ENCODE data around the gene DVL3. TPM values are rescaled to one million over a fixed set of nuclear protein-coding genes. Genes with fewer than 3 reads are reported as not detected.
A peak's percentile ranks its signal among the peaks of the same experiment; 100 is the strongest.

Gene DVL3
- total and polyA plus RNA-seq, 10 of the 15 experiments (the other 5 are each of a cell fraction or from before 2014, with no cell fraction given), result 2.2 to 39.7 (median 14.5) TPM

DNA sequence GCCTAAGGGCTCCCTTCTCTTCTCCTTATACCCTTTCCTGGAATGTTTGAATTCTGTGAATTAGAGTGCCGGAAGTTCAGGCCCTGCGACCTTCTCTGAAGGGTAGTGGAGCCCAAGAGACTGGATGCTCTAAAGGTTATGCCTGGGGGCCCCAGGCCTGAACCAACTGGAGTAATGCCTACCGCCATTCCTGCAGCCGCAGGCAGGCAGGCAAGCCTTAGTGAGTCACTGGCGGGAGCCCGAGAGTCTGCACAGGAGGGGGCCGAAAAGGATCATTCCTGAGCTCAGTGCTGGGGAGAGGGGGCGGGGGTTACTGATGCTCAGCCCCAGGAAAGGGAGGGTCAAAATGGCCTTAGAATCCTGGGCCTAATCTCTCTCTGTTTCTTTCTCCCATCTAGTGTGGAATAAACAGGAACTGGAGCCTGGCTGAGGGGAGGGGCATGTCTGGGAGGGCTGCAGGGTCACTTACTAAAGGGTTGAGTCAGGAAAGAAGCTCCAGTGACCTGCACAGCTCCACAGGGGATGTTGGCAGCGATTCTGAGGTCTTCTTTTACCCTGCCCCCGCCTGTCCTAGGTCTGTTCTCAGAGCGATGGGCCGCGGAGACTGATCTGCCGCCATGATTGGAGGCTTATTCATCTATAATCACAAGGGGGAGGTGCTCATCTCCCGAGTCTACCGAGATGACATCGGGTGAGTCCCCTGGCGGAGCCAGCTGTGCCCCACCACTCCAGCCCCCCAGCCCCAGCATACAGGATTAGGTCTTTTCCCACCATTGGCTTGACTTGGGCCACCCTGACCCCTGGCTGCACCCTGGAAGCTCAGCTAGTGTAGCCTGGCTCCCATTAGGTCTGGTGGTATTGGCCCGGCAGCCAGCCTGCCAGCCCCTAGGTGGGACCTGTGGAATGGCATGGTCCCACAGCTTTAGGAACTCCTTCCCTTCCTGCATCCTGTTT is 21.5 kb downstream of the DVL3 start:
- 88% methylated on average over 19 of the region's 19 CpGs for WGBS (ENCODE audit: insufficient coverage, insufficient replicate concordance, low lambda C conversion rate, missing lambda C conversion rate)
- BruUV-seq (replicated peaks), result no TSS peak
- RAD21 ChIA-PET (ENCODE audit: unreplicated experiment), result interaction anchor here (0.7 to 1.3 kb wide), 2 partner anchors 10 to 21 kb away, joined by 3 read pairs; partner anchors contain the start of gene ABCF3
- Histone ChIP-seq H4K20me1 (ENCODE audit: control insufficient read depth, insufficient read depth) (no peaks in the 10 kb centered on the region), H3K4me2 (ENCODE audit: control insufficient read depth, insufficient read depth) (peak overlapping the region; percentile 91), H3K36me3 (ENCODE audit: control insufficient read depth in 2 of 2, insufficient read depth in 2 of 2, low read length in 1 of 2) (peaks cover 13 to 27% of the 10 kb centered on the region in 2 experiments), H3K9ac (ENCODE audit: control insufficient read depth, insufficient read depth, low read length) (peak overlapping the region; percentile 93; the same call in 1 of the 2 replicates), H3K9me3 (replicated peaks; ENCODE audit: control insufficient read depth, insufficient read depth, low read length) (no peaks in the 10 kb centered on the region), H3K4me1 (ENCODE audit: control insufficient read depth, insufficient read depth, low read length) (peaks cover 9% of the 10 kb centered on the region), H3K4me3 (peak overlapping the region; percentile 81), H3K27me3 (replicated peaks in 1 of 2; ENCODE audit: control insufficient read depth in 2 of 2, insufficient read depth in 2 of 2, low read length in 1 of 2) (no peaks in the 10 kb centered on the region), H3K79me2 (ENCODE audit: control insufficient read depth, insufficient read depth, low read length) (peaks cover 31% of the 10 kb centered on the region), H3K27ac (ENCODE audit: control insufficient read depth, insufficient read depth) (peak overlapping the region; percentile 25; the same call in 1 of the 2 replicates), H2AFZ (ENCODE audit: control insufficient read depth, low read depth, low read length) (no peak overlapping the region)
- POLR2A ChIA-PET, result interaction anchor here (0.5 to 1.8 kb wide), 5 partner anchors 8 to 1204 kb away, joined by 3 to 7 read pairs (median 5); partner anchors contain the start of gene ABCF3
- FAIRE-seq (no peak), DNase-seq (ENCODE audit: low read depth, low spot score) (no peak), ATAC-seq (no peak)
- intact Hi-C loops (cut with micrococcal nuclease; ENCODE audit: unreplicated experiment), result no loop called here
- SMC1A ChIA-PET (ENCODE audit: uncharacterized antibody, unreplicated experiment), result interaction anchor here (0.9 kb wide), 1 partner anchor 17 kb away, joined by 3 read pairs; no protein-coding TSS in a partner anchor
- in situ Hi-C loops (cut with MboI), result no loop called here
- CTCF ChIA-PET, result interaction anchor here (1.1 kb wide), 1 partner anchor 9 kb away, joined by 4 read pairs; the partner anchor contains the start of gene ABCF3
- TF ChIP-seq CBX3 (IDR thresholded peaks at IDR 0.05; ENCODE audit: borderline replicate concordance, low read depth) (no peak), RUNX3 (IDR thresholded peaks at IDR 0.05; ENCODE audit: low read length) (no peak), MYC (IDR thresholded peaks at IDR 0.05; ENCODE audit: insufficient read depth, insufficient read length, insufficient replicate concordance, low read length, severe bottlenecking) (no peak), BCL11A (IDR thresholded peaks at IDR 0.05; ENCODE audit: low read depth, low read length) (no peak), BRCA1 (IDR thresholded peaks at IDR 0.05; ENCODE audit: low read depth, low read length) (no peak), POU2F2 (IDR thresholded peaks at IDR 0.05; ENCODE audit: borderline replicate concordance, low read depth, low read length) (no peak), HDGF (IDR thresholded peaks at IDR 0.05) (no peak), HCFC1 (IDR thresholded peaks at IDR 0.05; ENCODE audit: low read length) (no peak), NR2C1 (IDR thresholded peaks at IDR 0.05) (no peak), EZH2 (IDR thresholded peaks at IDR 0.05; ENCODE audit: borderline replicate concordance, control insufficient read depth, low read depth, low read length) (no peak), SREBF1 (IDR thresholded peaks at IDR 0.05; ENCODE audit: low read length) (no peak), SPI1 (IDR thresholded peaks at IDR 0.05; ENCODE audit: borderline replicate concordance, insufficient read depth, low read depth, low read length) (no peak; the same call in 1 of the 2 replicates), YY1 (IDR thresholded peaks at IDR 0.05; ENCODE audit: low read depth, low read length) (no peak), PML (IDR thresholded peaks at IDR 0.05; ENCODE audit: low read length) (no peak), KAT2A (conservative IDR thresholded peaks at IDR 0.05; ENCODE audit: control insufficient read depth, low read depth, low read length) (no peak)
- TF ChIP-seq, protein P1, sequence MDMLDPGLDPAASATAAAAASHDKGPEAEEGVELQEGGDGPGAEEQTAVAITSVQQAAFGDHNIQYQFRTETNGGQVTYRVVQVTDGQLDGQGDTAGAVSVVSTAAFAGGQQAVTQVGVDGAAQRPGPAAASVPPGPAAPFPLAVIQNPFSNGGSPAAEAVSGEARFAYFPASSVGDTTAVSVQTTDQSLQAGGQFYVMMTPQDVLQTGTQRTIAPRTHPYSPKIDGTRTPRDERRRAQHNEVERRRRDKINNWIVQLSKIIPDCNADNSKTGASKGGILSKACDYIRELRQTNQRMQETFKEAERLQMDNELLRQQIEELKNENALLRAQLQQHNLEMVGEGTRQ (IDR thresholded peaks at IDR 0.05; ENCODE audit: borderline replicate concordance, low read depth, low read length), result no peak
- TF ChIP-seq, protein P2, sequence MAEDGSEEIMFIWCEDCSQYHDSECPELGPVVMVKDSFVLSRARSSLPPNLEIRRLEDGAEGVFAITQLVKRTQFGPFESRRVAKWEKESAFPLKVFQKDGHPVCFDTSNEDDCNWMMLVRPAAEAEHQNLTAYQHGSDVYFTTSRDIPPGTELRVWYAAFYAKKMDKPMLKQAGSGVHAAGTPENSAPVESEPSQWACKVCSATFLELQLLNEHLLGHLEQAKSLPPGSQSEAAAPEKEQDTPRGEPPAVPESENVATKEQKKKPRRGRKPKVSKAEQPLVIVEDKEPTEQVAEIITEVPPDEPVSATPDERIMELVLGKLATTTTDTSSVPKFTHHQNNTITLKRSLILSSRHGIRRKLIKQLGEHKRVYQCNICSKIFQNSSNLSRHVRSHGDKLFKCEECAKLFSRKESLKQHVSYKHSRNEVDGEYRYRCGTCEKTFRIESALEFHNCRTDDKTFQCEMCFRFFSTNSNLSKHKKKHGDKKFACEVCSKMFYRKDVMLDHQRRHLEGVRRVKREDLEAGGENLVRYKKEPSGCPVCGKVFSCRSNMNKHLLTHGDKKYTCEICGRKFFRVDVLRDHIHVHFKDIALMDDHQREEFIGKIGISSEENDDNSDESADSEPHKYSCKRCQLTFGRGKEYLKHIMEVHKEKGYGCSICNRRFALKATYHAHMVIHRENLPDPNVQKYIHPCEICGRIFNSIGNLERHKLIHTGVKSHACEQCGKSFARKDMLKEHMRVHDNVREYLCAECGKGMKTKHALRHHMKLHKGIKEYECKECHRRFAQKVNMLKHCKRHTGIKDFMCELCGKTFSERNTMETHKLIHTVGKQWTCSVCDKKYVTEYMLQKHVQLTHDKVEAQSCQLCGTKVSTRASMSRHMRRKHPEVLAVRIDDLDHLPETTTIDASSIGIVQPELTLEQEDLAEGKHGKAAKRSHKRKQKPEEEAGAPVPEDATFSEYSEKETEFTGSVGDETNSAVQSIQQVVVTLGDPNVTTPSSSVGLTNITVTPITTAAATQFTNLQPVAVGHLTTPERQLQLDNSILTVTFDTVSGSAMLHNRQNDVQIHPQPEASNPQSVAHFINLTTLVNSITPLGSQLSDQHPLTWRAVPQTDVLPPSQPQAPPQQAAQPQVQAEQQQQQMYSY (CRISPR knock-in tag; IDR thresholded peaks at IDR 0.05), result no peak
- TF ChIP-seq, protein P3, sequence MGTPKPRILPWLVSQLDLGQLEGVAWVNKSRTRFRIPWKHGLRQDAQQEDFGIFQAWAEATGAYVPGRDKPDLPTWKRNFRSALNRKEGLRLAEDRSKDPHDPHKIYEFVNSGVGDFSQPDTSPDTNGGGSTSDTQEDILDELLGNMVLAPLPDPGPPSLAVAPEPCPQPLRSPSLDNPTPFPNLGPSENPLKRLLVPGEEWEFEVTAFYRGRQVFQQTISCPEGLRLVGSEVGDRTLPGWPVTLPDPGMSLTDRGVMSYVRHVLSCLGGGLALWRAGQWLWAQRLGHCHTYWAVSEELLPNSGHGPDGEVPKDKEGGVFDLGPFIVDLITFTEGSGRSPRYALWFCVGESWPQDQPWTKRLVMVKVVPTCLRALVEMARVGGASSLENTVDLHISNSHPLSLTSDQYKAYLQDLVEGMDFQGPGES (IDR thresholded peaks at IDR 0.05), result no peak
